ENCODE data around the gene MALSU1.

The MALSU1 gene

GRCh38 chr7:23273141-23273599, 26.0 kb upstream of the MALSU1 start:
- CTCF ChIA-PET: interaction anchor here (0.6 to 2.2 kb wide), 33 partner anchors 8 to 1048 kb away, joined by 3 to 22 read pairs (median 4); partner anchors contain the start of gene GPNMB
- TF ChIP-seq, protein P1, sequence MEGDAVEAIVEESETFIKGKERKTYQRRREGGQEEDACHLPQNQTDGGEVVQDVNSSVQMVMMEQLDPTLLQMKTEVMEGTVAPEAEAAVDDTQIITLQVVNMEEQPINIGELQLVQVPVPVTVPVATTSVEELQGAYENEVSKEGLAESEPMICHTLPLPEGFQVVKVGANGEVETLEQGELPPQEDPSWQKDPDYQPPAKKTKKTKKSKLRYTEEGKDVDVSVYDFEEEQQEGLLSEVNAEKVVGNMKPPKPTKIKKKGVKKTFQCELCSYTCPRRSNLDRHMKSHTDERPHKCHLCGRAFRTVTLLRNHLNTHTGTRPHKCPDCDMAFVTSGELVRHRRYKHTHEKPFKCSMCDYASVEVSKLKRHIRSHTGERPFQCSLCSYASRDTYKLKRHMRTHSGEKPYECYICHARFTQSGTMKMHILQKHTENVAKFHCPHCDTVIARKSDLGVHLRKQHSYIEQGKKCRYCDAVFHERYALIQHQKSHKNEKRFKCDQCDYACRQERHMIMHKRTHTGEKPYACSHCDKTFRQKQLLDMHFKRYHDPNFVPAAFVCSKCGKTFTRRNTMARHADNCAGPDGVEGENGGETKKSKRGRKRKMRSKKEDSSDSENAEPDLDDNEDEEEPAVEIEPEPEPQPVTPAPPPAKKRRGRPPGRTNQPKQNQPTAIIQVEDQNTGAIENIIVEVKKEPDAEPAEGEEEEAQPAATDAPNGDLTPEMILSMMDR (conservative IDR thresholded peaks at IDR 0.05; ENCODE audit: low read depth): peak; percentile 94
- DNase-seq (ENCODE audit: low spot score): peak; percentile 86
- H3K27ac ChIP-seq: 0 out of 2 replicates have a peak overlapping the region, but pooled peaks have one; percentile 14
- POLR2A ChIA-PET (ENCODE audit: low non-redundant PET): interaction anchor here (0.5 to 0.6 kb wide), 2 partner anchors 30 to 153 kb away, joined by 3 to 4 read pairs; no protein-coding TSS in a partner anchor

- DNase-seq (ENCODE audit: low spot score): no peak
- TF ChIP-seq, protein P1 (conservative IDR thresholded peaks at IDR 0.05; ENCODE audit: low read depth): no peak
- no peak overlapping the region for H3K27ac ChIP-seq
- ChIA-PET CTCF (interaction anchor here (0.7 to 1.1 kb wide), 2 partner anchors 12 to 268 kb away, joined by 4 read pairs; no protein-coding TSS in a partner anchor), POLR2A (ENCODE audit: low non-redundant PET) (no interaction called here)
These were observed 23.2 kb upstream of the MALSU1 start for GRCh38 chr7:23275912-23276311.

DNA sequence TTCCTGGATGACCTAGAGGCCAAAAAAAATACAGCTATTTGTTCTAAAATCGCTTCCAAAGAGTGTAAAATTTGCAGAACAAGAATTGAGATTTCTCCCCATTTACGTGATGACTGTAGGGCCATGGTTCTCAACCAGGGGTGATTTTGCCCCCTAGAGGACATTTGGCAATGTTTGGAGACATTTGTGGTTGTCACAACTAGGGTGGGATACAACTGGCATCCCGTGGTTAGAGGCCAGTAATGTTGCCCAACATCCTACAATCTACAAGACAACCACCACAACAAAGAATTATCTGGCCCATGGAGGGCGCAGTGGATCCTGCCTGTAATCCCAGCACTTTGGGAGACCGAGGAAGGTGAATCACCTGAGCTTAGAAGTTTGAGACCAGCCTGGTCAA, 22.8 kb upstream of the MALSU1 start:
- POLR2A ChIA-PET (ENCODE audit: low non-redundant PET): no interaction called here
- CTCF ChIA-PET: interaction anchor here (0.7 to 1.1 kb wide), 5 partner anchors 12 to 1166 kb away, joined by 3 to 4 read pairs (median 3); no protein-coding TSS in a partner anchor
- no peak for DNase-seq (ENCODE audit: low spot score)

GRCh38 chr7:23276947-23277346, 22.2 kb upstream of the MALSU1 start:
- H3K27ac ChIP-seq: no peak overlapping the region
- TF ChIP-seq, protein P1 (conservative IDR thresholded peaks at IDR 0.05; ENCODE audit: low read depth): no peak
- ChIA-PET CTCF (interaction anchor here (0.7 to 1.1 kb wide), 5 partner anchors 13 to 1167 kb away, joined by 3 to 4 read pairs (median 3); no protein-coding TSS in a partner anchor), POLR2A (ENCODE audit: low non-redundant PET) (no interaction called here)
- no peak for DNase-seq (ENCODE audit: low spot score)

More for the DNA sequence above, 22.8 kb upstream of the MALSU1 start:
- H3K27ac ChIP-seq: no peak overlapping the region
- TF ChIP-seq, protein P1 (conservative IDR thresholded peaks at IDR 0.05; ENCODE audit: low read depth): no peak

GRCh38 chr7:23277359-23277989, 21.7 kb upstream of the MALSU1 start:
- DNase-seq (ENCODE audit: low spot score): peak; percentile 64
- no peak overlapping the region for H3K27ac ChIP-seq
- ChIA-PET CTCF (interaction anchor here (0.7 to 1.1 kb wide), 3 partner anchors 24 to 267 kb away, joined by 3 to 5 read pairs (median 3); no protein-coding TSS in a partner anchor), POLR2A (ENCODE audit: low non-redundant PET) (interaction anchor here (0.5 to 0.6 kb wide), 2 partner anchors 21 to 236 kb away, joined by 4 read pairs; no protein-coding TSS in a partner anchor)
- TF ChIP-seq, protein P1 (conservative IDR thresholded peaks at IDR 0.05; ENCODE audit: low read depth): peak; percentile 88

GRCh38 chr7:23279819-23280525, 19.2 kb upstream of the MALSU1 start:
- ChIA-PET POLR2A (ENCODE audit: low non-redundant PET) (no interaction called here), CTCF (interaction anchor here (0.6 to 1.1 kb wide), 3 partner anchors 158 to 265 kb away, joined by 3 read pairs; no protein-coding TSS in a partner anchor)
- H3K27ac ChIP-seq: no peak overlapping the region
- DNase-seq (ENCODE audit: low spot score): no peak
- TF ChIP-seq, protein P1 (conservative IDR thresholded peaks at IDR 0.05; ENCODE audit: low read depth): no peak
